NT2/D1 (cell line): Measurements from ENCODE around the gene FAM25G.

Experiments used
- SUZ12 ChIP-seq: IDR thresholded peaks from 2 replicates; pipeline ENCODE4 v1.6.1; 2011; ENCODE audit not compliant: insufficient read length, insufficient read depth; ENCODE audit errors: extremely low read depth
- ZNF274 ChIP-seq: IDR thresholded peaks from 2 replicates; pipeline ENCODE4 v1.6.1; 2011; ENCODE audit warnings: mild to moderate bottlenecking, low read depth, low read length

DNA sequence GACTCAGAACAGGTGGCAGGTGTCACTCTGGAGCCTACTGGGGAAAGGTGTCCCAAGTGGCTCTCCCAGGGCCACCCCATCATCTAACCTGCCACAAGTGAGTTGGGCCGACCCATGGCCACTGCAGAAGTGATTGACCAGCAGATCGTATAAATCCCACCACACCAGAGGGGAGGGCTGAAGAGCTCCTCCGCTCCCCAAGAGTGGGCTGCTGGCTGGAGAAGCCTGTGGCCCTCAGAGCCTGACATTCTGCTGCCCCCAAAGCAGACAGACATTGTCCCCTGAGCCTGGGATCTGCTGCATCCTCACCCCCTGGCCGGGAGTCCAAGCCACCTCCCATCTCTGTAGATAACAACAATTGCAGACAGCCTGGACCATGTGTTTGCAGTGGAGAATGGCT, 44.3 kb downstream of the FAM25G start:
- TF ChIP-seq SUZ12 (no peak), ZNF274 (no peak)
